ENCODE results near the gene ZC3H14.

- no peak for TF ChIP-seq YY1 (tag by site-specific recombination; IDR thresholded peaks at IDR 0.05)
- TF ChIP-seq ZEB2 (tag by site-specific recombination; IDR thresholded peaks at IDR 0.05): no peak
- TF ChIP-seq, protein P1, sequence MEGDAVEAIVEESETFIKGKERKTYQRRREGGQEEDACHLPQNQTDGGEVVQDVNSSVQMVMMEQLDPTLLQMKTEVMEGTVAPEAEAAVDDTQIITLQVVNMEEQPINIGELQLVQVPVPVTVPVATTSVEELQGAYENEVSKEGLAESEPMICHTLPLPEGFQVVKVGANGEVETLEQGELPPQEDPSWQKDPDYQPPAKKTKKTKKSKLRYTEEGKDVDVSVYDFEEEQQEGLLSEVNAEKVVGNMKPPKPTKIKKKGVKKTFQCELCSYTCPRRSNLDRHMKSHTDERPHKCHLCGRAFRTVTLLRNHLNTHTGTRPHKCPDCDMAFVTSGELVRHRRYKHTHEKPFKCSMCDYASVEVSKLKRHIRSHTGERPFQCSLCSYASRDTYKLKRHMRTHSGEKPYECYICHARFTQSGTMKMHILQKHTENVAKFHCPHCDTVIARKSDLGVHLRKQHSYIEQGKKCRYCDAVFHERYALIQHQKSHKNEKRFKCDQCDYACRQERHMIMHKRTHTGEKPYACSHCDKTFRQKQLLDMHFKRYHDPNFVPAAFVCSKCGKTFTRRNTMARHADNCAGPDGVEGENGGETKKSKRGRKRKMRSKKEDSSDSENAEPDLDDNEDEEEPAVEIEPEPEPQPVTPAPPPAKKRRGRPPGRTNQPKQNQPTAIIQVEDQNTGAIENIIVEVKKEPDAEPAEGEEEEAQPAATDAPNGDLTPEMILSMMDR (tag by site-specific recombination; IDR thresholded peaks at IDR 0.05): no peak
- TF ChIP-seq PRDM1 (tag by site-specific recombination; IDR thresholded peaks at IDR 0.05): no peak
- TF ChIP-seq ZBTB8A (tag by site-specific recombination; IDR thresholded peaks at IDR 0.05): no peak
- TF ChIP-seq SETDB1 (IDR thresholded peaks at IDR 0.05; ENCODE audit: insufficient read length, low read length): no peak
- TF ChIP-seq ZNF146 (tag by site-specific recombination; IDR thresholded peaks at IDR 0.05): no peak
- no peak for TF ChIP-seq ZBTB48 (tag by site-specific recombination; IDR thresholded peaks at IDR 0.05)
- no peak for TF ChIP-seq ZNF174 (tag by site-specific recombination; IDR thresholded peaks at IDR 0.05)
- TF ChIP-seq ZNF561 (tag by site-specific recombination; IDR thresholded peaks at IDR 0.05; ENCODE audit: borderline replicate concordance): no peak
- no peak for TF ChIP-seq ZNF266 (tag by site-specific recombination; IDR thresholded peaks at IDR 0.05; ENCODE audit: low read depth)
Measured at GRCh38 chr14:88556581-88556980, 6.3 kb upstream of the ZC3H14 start.

Measured in HEK293 (cell line).